HG02943 (cell line): ENCODE data around the gene FOXP3.

Experiments
- ATAC-seq: cut with Tn5 transposase; IDR thresholded peaks from one replicate; pipeline ENCODE4 v1.9.1; 2021; ENCODE audit warnings: mild to moderate bottlenecking, low read depth, moderate library complexity; ENCODE audit not compliant: unreplicated experiment

The FOXP3 gene

GRCh38 chrX:49250578-49250977, 13.9 kb downstream of the FOXP3 start:
- no peak for ATAC-seq

- ATAC-seq = no peak
Observed at GRCh38 chrX:49250066-49250465, 14.4 kb downstream of the FOXP3 start.

GRCh38 chrX:49249616-49250015, 14.9 kb downstream of the FOXP3 start:
- ATAC-seq = no peak

- no peak for ATAC-seq
Observed at GRCh38 chrX:49249071-49249470, 15.4 kb downstream of the FOXP3 start.

- no peak for ATAC-seq
Observed at GRCh38 chrX:49247916-49248811, 16.3 kb downstream of the FOXP3 start.

GRCh38 chrX:49247346-49247745, 17.2 kb downstream of the FOXP3 start:
- no peak for ATAC-seq

- no peak for ATAC-seq
Observed at GRCh38 chrX:49246541-49246940, 18.0 kb downstream of the FOXP3 start.

GRCh38 chrX:49244207-49244606, 20.3 kb downstream of the FOXP3 start:
- ATAC-seq = no peak

GRCh38 chrX:49243166-49243565, 21.3 kb downstream of the FOXP3 start:
- ATAC-seq = no peak

- no peak for ATAC-seq
Observed at GRCh38 chrX:49242545-49243066, 21.9 kb downstream of the FOXP3 start.

- no peak for ATAC-seq
Observed at GRCh38 chrX:49238735-49239134, 25.8 kb downstream of the FOXP3 start.

GRCh38 chrX:49237060-49237459, 27.4 kb downstream of the FOXP3 start:
- ATAC-seq = no peak

- ATAC-seq = no peak
Observed at GRCh38 chrX:49233887-49234555, 30.5 kb downstream of the FOXP3 start.

GRCh38 chrX:49233176-49233575, 31.3 kb downstream of the FOXP3 start, which contains the start of gene CACNA1F:
Gene CACNA1F (minus strand): TSS chrX:49233340. CDS start chrX:49233309, 31 bp downstream.
- no peak for ATAC-seq

GRCh38 chrX:49232525-49232924, 32.0 kb downstream of the FOXP3 start:
- no peak for ATAC-seq

GRCh38 chrX:49231333-49232000, 33.0 kb downstream of the FOXP3 start:
- ATAC-seq = no peak

GRCh38 chrX:49230500-49231232, 33.8 kb downstream of the FOXP3 start:
- peak; percentile 57 for ATAC-seq

GRCh38 chrX:49228185-49228584, 36.3 kb downstream of the FOXP3 start:
- no peak for ATAC-seq

- no peak for ATAC-seq
Observed at GRCh38 chrX:49227726-49228125, 36.8 kb downstream of the FOXP3 start.

- no peak for ATAC-seq
Observed at GRCh38 chrX:49226946-49227345, 37.6 kb downstream of the FOXP3 start.
